ENCODE measurements around the gene ZIC4.

The ZIC4 gene

DNA sequence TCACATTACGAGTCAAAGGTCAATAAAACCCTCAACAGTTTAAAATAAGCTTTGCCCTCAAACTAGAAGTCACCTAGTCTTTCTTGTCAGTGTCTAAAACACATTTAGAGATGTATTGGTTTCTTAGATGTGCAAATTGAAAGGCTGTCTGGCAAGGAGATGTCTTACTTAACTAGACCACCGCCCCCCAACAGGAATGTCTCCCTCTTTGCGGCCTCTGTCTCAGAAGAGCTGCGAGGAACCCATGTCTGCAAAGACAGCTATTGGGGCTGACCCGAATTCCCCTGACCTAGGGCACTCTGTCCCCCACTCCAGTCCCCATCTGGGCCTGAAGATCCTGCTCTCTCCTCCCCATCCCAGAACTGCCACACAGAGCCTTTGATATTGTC is 46.3 kb downstream of the ZIC4 start:
- no peaks in the 10 kb centered on the region for H3K9me3 ChIP-seq (ENCODE audit: control insufficient read depth, low read length)
- peaks cover 45% of the 10 kb centered on the region for H3K4me1 ChIP-seq (ENCODE audit: control insufficient read depth, insufficient read depth, low read length)
- no peak overlapping the region for H3K27ac ChIP-seq (ENCODE audit: insufficient read depth, low read depth, low read length, poor library complexity, severe bottlenecking)
- 15 to 20% methylated on average over 5 of the region's 5 CpGs for WGBS, 2 experiments
- H3K4me3 ChIP-seq (ENCODE audit: insufficient read depth, low read depth, low read length) = no peak overlapping the region
- H3K36me3 ChIP-seq (ENCODE audit: control insufficient read depth, insufficient read depth, low read length) = no peaks in the 10 kb centered on the region
- H3K27me3 ChIP-seq (ENCODE audit: control insufficient read depth, insufficient read depth, low read length, poor library complexity, severe bottlenecking) = peaks cover 100% of the 10 kb centered on the region

DNA sequence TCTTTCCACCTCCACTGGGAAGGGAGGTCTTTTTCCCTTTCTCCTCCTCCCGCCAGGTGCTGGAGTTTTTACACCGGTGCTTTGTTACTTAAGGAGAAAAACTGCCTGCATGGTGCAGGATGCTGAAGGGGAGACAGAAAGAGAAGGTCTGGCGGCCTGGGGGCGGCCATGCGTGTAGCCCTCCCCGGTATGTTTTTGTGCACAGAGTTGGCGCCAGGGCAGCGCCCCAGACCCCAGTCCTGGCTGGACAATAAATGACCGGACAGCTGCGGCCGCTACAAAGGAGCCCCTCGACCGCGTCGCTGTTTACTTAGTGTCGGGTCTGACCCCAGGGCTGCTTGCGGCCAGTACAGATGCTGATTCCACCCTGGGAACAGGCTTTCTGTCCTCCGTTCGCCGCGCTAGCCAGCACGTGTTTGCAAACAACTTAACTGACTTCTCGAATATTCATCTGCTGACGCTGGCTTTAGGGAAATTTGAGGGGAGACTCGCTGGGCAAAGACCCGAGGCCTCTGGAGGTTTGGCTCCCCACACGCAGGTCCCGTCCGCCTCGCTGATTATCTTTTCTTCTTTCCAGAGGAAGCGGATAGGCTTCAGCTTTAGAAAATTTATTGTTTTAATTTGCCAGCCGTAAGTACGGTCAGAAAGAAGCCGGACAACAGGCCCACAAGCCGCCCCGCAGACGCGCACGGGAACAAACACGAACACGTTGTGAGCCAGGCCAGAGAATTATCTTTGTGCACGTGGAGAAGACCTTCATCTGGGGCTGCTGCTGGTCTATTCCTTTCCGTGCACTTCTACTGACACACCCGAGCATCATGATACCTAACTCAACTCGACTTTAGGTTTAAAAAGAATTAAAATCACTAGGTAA is 46.9 kb downstream of the ZIC4 start:
- H3K27me3 ChIP-seq (ENCODE audit: control insufficient read depth, insufficient read depth, low read length, poor library complexity, severe bottlenecking) = peaks cover 100% of the 10 kb centered on the region
- peaks cover 47% of the 10 kb centered on the region for H3K4me1 ChIP-seq (ENCODE audit: control insufficient read depth, insufficient read depth, low read length)
- WGBS, 2 experiments = 2 to 3% methylated on average over 45 of the region's 45 CpGs
- H3K36me3 ChIP-seq (ENCODE audit: control insufficient read depth, insufficient read depth, low read length) = no peaks in the 10 kb centered on the region
- H3K9me3 ChIP-seq (ENCODE audit: control insufficient read depth, low read length) = no peaks in the 10 kb centered on the region
- no peak overlapping the region for H3K4me3 ChIP-seq (ENCODE audit: insufficient read depth, low read depth, low read length)
- H3K27ac ChIP-seq (ENCODE audit: insufficient read depth, low read depth, low read length, poor library complexity, severe bottlenecking) = no peak overlapping the region

DNA sequence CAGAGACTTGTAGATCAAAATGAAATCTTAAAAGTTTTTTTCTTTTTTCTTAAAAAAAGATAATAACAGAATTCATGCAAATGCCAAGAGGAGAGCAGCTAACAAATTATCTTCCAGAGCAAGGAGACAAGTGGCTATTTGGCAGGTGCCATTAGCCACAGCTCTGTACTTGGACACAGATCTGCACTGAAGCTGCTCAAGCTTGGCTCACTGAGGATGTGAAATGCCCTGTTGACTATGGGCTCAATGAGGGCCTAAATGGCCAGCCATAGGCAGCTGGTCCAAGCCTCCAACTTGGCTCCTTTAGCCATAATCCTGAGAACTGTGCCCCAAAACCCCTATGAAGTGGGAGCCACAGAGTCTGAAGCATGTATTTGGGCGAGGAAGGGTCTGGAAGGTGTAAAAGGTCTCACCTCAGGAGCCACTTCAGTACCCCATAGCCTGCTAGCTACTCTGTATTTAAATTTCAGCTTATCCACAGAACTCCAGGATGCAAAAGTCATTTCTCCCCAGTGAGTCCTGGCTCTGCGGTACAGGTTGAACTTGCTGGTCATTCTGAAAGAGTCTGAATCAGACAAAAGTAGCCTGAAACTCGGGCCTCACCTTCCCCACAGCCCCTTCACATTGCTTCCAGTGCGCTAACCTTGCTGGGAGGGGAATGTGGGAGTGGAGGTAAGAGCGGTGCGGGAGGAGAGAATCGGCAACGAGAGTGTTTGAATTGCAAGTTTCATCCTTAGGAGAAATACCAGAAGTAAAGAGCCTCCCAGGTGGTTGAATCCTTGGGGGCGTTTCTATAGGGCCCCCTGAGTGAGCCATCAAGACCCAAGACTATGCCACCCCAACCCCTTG is 48.0 kb downstream of the ZIC4 start:
- no peak overlapping the region for H3K4me3 ChIP-seq (ENCODE audit: insufficient read depth, low read depth, low read length)
- H3K27me3 ChIP-seq (ENCODE audit: control insufficient read depth, insufficient read depth, low read length, poor library complexity, severe bottlenecking) = peaks cover 100% of the 10 kb centered on the region
- H3K36me3 ChIP-seq (ENCODE audit: control insufficient read depth, insufficient read depth, low read length) = no peaks in the 10 kb centered on the region
- H3K27ac ChIP-seq (ENCODE audit: insufficient read depth, low read depth, low read length, poor library complexity, severe bottlenecking) = no peak overlapping the region
- H3K4me1 ChIP-seq (ENCODE audit: control insufficient read depth, insufficient read depth, low read length) = peaks cover 47% of the 10 kb centered on the region
- no peaks in the 10 kb centered on the region for H3K9me3 ChIP-seq (ENCODE audit: control insufficient read depth, low read length)
- 4 to 5% methylated on average over 9 of the region's 9 CpGs for WGBS, 2 experiments

DNA sequence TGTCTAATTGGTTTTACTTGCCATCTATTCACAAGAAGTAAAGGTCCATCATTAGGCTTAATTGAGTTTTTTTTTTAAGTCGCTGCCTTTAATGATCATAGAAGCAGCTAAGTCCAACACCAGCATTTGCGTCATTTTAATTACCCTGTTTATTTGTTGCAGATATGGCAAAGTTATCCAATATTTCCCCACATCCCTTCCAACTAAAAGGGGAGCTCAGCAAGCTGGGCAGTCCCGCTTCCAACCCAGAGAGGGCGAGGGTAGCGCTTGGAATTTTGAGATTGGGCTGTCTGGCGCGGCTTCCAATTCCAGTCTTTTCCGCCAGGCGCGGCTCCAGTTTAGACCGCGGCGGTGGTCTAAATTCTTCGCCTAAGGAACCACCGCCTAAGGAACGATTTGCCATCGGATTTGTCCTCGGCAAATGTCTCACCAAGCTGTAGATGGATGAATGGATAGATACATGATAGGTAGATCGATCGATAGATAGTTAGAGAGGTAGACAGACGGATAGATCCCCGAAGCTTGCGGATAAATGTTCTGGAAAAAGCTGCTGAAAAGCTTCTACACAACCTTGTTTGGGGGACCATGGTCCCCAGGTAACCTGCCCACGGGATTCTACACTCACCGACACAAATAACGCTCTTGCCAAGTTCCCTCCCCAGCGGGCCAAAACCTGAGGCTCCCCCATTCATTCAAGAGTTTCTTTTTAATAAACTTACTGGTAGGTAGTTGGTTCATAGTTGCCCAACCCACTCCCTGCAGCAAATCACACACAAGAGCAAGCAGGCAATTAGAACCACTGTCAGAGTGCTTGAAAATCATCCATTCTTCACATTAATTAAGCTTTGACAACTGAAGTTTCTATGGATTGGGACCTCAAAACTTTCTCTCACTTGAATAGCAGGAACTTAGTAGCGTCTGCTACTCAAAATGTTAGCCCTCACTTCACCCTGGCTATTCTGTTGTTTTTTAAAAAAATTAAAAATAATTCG is 49.1 kb downstream of the ZIC4 start:
- peaks cover 47% of the 10 kb centered on the region for H3K4me1 ChIP-seq (ENCODE audit: control insufficient read depth, insufficient read depth, low read length)

DNA sequence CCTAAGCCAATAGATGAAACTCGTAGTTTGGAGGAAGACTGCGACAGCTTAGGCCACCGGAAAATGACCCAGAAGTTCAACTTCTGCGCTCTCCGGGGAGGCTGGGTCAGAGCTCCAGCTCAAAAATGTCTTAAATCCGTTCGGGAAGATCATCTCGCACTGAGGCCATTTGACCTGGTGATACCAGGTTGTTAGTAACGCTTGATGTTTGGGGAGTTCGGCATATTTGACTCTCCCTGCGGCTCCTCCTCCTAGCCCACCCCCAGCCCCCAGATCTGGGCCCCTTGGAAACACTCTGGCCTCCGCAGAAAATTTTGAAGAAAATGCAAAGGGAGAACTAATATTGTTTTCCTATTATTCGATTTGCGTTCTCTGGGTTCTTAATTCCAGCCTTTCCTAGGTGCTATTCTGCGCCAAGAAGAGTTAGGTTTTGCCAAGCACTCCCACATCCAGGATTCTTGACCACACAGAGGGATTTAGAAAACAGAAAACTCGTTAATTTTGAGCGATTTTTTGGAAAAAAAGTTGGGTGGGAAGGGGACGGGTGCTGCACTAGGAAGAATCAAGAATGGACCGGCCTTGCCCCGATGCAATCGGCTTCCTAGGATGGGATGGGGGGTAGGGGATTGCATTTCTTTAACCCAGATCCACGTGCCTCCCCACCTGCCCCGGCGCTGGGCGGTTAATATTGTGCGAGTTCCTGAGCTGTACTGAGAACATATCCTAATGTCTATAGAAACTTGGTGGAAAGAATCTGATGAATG is 50.0 kb downstream of the ZIC4 start:
- 2 to 3% methylated on average over 25 to 26 of the region's 26 CpGs for WGBS, 2 experiments
- peaks cover 91% of the 10 kb centered on the region for H3K27me3 ChIP-seq (ENCODE audit: control insufficient read depth, insufficient read depth, low read length, poor library complexity, severe bottlenecking)
- no peak overlapping the region for H3K4me3 ChIP-seq (ENCODE audit: insufficient read depth, low read depth, low read length)
- no peak overlapping the region for H3K27ac ChIP-seq (ENCODE audit: insufficient read depth, low read depth, low read length, poor library complexity, severe bottlenecking)
- H3K4me1 ChIP-seq (ENCODE audit: control insufficient read depth, insufficient read depth, low read length) = peaks cover 44% of the 10 kb centered on the region
- H3K9me3 ChIP-seq (ENCODE audit: control insufficient read depth, low read length) = no peaks in the 10 kb centered on the region
- H3K36me3 ChIP-seq (ENCODE audit: control insufficient read depth, insufficient read depth, low read length) = no peaks in the 10 kb centered on the region

More for the DNA sequence above, 49.1 kb downstream of the ZIC4 start:
- H3K27ac ChIP-seq (ENCODE audit: insufficient read depth, low read depth, low read length, poor library complexity, severe bottlenecking) = no peak overlapping the region
- peaks cover 95% of the 10 kb centered on the region for H3K27me3 ChIP-seq (ENCODE audit: control insufficient read depth, insufficient read depth, low read length, poor library complexity, severe bottlenecking)
- no peak overlapping the region for H3K4me3 ChIP-seq (ENCODE audit: insufficient read depth, low read depth, low read length)
- 4 to 5% methylated on average over 28 of the region's 29 CpGs for WGBS, 2 experiments
- H3K36me3 ChIP-seq (ENCODE audit: control insufficient read depth, insufficient read depth, low read length) = no peaks in the 10 kb centered on the region
- H3K9me3 ChIP-seq (ENCODE audit: control insufficient read depth, low read length) = no peaks in the 10 kb centered on the region

DNA sequence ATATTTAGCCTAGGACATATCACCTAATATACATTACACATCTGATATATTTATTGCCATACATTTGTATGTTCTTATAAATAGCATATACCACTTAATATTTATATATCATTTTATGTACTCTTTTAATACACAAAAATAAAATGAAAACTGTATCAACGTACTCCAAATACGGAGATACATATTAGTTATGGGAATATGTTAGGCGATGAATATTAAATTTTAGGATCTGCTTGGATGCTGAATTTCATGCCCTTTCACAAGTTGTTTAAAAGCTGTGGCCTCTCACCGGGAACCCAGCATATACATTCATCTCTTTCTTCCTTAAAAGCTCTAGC is 50.6 kb downstream of the ZIC4 start:
- H3K27ac ChIP-seq (ENCODE audit: insufficient read depth, low read depth, low read length, poor library complexity, severe bottlenecking) = no peak overlapping the region
- no peaks in the 10 kb centered on the region for H3K36me3 ChIP-seq (ENCODE audit: control insufficient read depth, insufficient read depth, low read length)
- H3K4me1 ChIP-seq (ENCODE audit: control insufficient read depth, insufficient read depth, low read length) = peaks cover 38% of the 10 kb centered on the region
- no peak overlapping the region for H3K4me3 ChIP-seq (ENCODE audit: insufficient read depth, low read depth, low read length)
- H3K27me3 ChIP-seq (ENCODE audit: control insufficient read depth, insufficient read depth, low read length, poor library complexity, severe bottlenecking) = peaks cover 87% of the 10 kb centered on the region
- no peaks in the 10 kb centered on the region for H3K9me3 ChIP-seq (ENCODE audit: control insufficient read depth, low read length)
- WGBS, 2 experiments = 6 to 12% methylated on average over 3 of the region's 4 CpGs

DNA sequence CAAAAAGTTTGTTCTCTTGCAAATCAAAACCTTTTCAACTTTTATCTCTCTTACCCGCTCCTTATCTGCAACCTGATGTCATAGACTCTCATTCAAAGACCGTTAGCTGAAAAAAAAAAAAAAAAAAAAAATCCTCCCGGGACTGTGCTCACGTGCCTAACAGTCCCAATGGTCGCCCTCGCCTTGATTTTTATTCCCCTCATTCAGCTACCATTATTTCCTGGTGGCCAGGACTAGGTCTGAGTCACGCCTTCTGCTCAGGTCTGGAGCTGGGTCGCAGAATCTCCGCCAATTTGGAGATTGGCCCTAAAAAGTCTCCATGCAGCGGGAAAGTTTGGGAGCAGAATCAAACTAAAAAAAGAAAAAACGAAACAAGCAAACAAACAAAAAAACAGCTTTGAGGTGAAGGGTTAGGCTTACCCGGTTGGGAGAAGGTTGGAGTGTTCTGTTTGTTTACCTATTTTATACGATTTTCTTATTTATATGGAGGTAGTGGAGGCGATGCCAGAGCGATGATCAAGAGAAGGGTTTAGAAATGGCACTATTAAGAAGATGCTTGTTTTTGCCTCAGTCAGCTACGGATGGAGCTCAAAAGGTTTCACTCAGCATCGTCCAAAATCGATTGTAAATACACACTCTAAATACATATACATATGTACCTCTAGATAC is 51.1 kb downstream of the ZIC4 start:
- WGBS, 2 experiments = 1 to 4% methylated on average over 15 to 18 of the region's 18 CpGs
- peak overlapping the region; percentile 25 for H3K4me3 ChIP-seq (ENCODE audit: insufficient read depth, low read depth, low read length)

DNA sequence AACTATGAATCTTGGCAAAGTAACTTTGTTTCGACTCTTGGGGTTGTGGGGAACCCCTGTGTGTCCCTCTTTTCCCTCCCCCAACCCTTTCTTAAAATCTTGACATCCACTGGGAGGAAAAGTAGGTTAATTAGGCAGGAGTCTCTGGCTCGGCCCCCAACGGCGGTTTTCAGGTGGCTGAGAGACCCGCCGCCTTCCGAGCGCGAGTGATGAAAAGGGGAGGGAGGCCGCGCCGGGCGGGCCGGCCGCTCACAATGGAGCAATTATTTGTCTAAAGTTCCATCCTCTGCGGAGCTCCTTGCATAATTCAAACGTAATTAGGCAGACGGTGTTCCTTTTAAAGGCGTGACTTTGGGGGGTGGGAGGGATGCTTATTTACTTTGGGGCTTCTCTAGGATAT is 51.7 kb downstream of the ZIC4 start:
- Histone ChIP-seq H3K27me3 (ENCODE audit: control insufficient read depth, insufficient read depth, low read length, poor library complexity, severe bottlenecking) (peaks cover 76% of the 10 kb centered on the region), H3K4me1 (ENCODE audit: control insufficient read depth, insufficient read depth, low read length) (peaks cover 27% of the 10 kb centered on the region), H3K4me3 (ENCODE audit: insufficient read depth, low read depth, low read length) (peak overlapping the region; percentile 25), H3K27ac (ENCODE audit: insufficient read depth, low read depth, low read length, poor library complexity, severe bottlenecking) (no peak overlapping the region), H3K36me3 (ENCODE audit: control insufficient read depth, insufficient read depth, low read length) (no peaks in the 10 kb centered on the region), H3K9me3 (ENCODE audit: control insufficient read depth, low read length) (no peaks in the 10 kb centered on the region)
- 0 to 1% methylated on average over 19 of the region's 19 CpGs for WGBS, 2 experiments

More for the DNA sequence above, 51.1 kb downstream of the ZIC4 start:
- Histone ChIP-seq H3K4me1 (ENCODE audit: control insufficient read depth, insufficient read depth, low read length) (peaks cover 33% of the 10 kb centered on the region), H3K27ac (ENCODE audit: insufficient read depth, low read depth, low read length, poor library complexity, severe bottlenecking) (no peak overlapping the region), H3K36me3 (ENCODE audit: control insufficient read depth, insufficient read depth, low read length) (no peaks in the 10 kb centered on the region), H3K27me3 (ENCODE audit: control insufficient read depth, insufficient read depth, low read length, poor library complexity, severe bottlenecking) (peaks cover 82% of the 10 kb centered on the region), H3K9me3 (ENCODE audit: control insufficient read depth, low read length) (no peaks in the 10 kb centered on the region)

DNA sequence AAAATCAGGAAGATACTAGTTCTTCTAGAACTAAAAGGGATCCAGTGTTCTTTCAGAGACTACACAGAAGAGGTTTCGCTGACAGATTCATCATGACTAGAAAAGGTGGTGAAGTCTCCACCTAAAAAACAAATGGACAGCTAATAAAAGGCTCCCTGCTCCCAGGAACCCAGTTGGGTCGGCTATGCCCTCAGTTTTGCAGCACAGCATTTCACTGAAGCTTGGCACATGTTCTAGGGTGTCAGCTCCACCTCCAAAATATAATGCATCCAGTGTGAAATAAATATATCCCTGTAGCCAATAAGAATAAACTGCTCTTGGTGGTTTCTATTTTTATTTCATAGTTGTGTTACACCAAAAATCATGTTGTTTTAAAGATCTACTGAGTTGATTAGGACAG is 55.0 kb downstream of the ZIC4 start:
- H3K36me3 ChIP-seq (ENCODE audit: control insufficient read depth, insufficient read depth, low read length) = no peaks in the 10 kb centered on the region
- H3K4me3 ChIP-seq (ENCODE audit: insufficient read depth, low read depth, low read length) = no peak overlapping the region
- H3K4me1 ChIP-seq (ENCODE audit: control insufficient read depth, insufficient read depth, low read length) = peaks cover 14% of the 10 kb centered on the region
- peak overlapping the region; percentile 4 for H3K27ac ChIP-seq (ENCODE audit: insufficient read depth, low read depth, low read length, poor library complexity, severe bottlenecking)
- no peaks in the 10 kb centered on the region for H3K9me3 ChIP-seq (ENCODE audit: control insufficient read depth, low read length)
- WGBS, 2 experiments = 83 to 86% methylated on average over 2 of the region's 2 CpGs
- H3K27me3 ChIP-seq (ENCODE audit: control insufficient read depth, insufficient read depth, low read length, poor library complexity, severe bottlenecking) = peaks cover 43% of the 10 kb centered on the region
